ENCODE measurements around the gene PPIB. TPM values are rescaled to one million over a fixed set of nuclear protein-coding genes. Genes with fewer than 3 reads are reported as not detected.

Gene PPIB
- total and polyA plus RNA-seq, 2 experiments from 2014 or later, result 398 to 870 TPM

DNA sequence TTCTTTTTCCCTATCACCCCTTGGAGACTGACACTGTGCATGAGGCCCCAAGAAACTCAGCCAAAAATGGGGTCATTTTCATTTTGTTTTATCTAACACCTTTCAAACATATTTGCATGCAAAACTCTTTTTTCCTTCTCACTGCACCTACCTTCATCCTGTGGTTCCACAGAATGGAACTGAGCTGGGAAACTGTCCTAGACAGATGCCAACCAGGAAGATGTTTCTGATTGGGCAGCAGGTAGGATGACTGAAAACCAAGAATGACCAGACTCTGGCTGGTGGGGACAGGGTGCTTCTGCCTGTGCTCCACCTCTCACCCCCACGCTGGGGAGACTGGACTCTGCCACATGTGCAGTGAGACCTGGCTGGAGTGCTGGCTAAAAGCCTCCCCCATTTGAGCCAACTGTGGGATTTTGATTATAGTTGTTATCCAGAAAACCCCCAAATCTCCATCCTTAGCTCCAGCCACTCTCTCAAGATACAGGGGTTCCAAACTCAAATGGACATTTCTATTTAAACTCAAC is 5.2 kb downstream of the PPIB start (continued):
- TF ChIP-seq, protein P1, sequence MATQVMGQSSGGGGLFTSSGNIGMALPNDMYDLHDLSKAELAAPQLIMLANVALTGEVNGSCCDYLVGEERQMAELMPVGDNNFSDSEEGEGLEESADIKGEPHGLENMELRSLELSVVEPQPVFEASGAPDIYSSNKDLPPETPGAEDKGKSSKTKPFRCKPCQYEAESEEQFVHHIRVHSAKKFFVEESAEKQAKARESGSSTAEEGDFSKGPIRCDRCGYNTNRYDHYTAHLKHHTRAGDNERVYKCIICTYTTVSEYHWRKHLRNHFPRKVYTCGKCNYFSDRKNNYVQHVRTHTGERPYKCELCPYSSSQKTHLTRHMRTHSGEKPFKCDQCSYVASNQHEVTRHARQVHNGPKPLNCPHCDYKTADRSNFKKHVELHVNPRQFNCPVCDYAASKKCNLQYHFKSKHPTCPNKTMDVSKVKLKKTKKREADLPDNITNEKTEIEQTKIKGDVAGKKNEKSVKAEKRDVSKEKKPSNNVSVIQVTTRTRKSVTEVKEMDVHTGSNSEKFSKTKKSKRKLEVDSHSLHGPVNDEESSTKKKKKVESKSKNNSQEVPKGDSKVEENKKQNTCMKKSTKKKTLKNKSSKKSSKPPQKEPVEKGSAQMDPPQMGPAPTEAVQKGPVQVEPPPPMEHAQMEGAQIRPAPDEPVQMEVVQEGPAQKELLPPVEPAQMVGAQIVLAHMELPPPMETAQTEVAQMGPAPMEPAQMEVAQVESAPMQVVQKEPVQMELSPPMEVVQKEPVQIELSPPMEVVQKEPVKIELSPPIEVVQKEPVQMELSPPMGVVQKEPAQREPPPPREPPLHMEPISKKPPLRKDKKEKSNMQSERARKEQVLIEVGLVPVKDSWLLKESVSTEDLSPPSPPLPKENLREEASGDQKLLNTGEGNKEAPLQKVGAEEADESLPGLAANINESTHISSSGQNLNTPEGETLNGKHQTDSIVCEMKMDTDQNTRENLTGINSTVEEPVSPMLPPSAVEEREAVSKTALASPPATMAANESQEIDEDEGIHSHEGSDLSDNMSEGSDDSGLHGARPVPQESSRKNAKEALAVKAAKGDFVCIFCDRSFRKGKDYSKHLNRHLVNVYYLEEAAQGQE (IDR thresholded peaks at IDR 0.05; ENCODE audit: unreplicated experiment), result no peak

GRCh38 chr15:64156652-64157331 is 6.0 kb downstream of the PPIB start:
- Histone ChIP-seq H3K36me3 (ENCODE audit: insufficient read depth) (peaks cover 53% of the 10 kb centered on the region), H3K79me2 (replicated peaks; ENCODE audit: insufficient read depth) (peaks cover 14% of the 10 kb centered on the region), H3K4me1 (ENCODE audit: insufficient read depth) (peaks cover 13% of the 10 kb centered on the region), H3K4me2 (no peak overlapping the region), H3K27me3 (ENCODE audit: insufficient read depth) (peaks cover 16% of the 10 kb centered on the region), H3K4me3 (no peak overlapping the region), H3F3A (replicated peaks; ENCODE audit: low read depth) (peaks cover 31% of the 10 kb centered on the region), H4K20me1 (replicated peaks; ENCODE audit: insufficient read depth) (peaks cover 21% of the 10 kb centered on the region), H3K27ac (ENCODE audit: low read depth) (no peak overlapping the region), H3K9me2 (ENCODE audit: insufficient read depth) (no peaks in the 10 kb centered on the region), H2AFZ (no peak overlapping the region)
- Mint-ChIP-seq H3K36me3 (ENCODE audit: low read depth) (peaks cover 61% of the 10 kb centered on the region), H3K9me3 (no peaks in the 10 kb centered on the region; the same call in 2 of the 3 replicates), H3K4me1 (peaks cover 12% of the 10 kb centered on the region), H3K27ac (no peak overlapping the region), H3K4me3 (no peak overlapping the region), H3K27me3 (ENCODE audit: insufficient read depth, low read depth, poor library complexity) (peaks cover 21% of the 10 kb centered on the region)
- ATAC-seq (no peak), DNase-seq (ENCODE audit: low spot score) (no peak)
- TF ChIP-seq, protein P1 (IDR thresholded peaks at IDR 0.05; ENCODE audit: unreplicated experiment), result no peak
- TF ChIP-seq, protein P2, sequence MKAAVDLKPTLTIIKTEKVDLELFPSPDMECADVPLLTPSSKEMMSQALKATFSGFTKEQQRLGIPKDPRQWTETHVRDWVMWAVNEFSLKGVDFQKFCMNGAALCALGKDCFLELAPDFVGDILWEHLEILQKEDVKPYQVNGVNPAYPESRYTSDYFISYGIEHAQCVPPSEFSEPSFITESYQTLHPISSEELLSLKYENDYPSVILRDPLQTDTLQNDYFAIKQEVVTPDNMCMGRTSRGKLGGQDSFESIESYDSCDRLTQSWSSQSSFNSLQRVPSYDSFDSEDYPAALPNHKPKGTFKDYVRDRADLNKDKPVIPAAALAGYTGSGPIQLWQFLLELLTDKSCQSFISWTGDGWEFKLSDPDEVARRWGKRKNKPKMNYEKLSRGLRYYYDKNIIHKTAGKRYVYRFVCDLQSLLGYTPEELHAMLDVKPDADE (IDR thresholded peaks at IDR 0.05), result no peak
- TF ChIP-seq, protein P3, sequence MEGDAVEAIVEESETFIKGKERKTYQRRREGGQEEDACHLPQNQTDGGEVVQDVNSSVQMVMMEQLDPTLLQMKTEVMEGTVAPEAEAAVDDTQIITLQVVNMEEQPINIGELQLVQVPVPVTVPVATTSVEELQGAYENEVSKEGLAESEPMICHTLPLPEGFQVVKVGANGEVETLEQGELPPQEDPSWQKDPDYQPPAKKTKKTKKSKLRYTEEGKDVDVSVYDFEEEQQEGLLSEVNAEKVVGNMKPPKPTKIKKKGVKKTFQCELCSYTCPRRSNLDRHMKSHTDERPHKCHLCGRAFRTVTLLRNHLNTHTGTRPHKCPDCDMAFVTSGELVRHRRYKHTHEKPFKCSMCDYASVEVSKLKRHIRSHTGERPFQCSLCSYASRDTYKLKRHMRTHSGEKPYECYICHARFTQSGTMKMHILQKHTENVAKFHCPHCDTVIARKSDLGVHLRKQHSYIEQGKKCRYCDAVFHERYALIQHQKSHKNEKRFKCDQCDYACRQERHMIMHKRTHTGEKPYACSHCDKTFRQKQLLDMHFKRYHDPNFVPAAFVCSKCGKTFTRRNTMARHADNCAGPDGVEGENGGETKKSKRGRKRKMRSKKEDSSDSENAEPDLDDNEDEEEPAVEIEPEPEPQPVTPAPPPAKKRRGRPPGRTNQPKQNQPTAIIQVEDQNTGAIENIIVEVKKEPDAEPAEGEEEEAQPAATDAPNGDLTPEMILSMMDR (conservative IDR thresholded peaks at IDR 0.05; ENCODE audit: low read depth in 2 of 2), result no peak
- TF ChIP-seq POLR2AphosphoS5 (IDR thresholded peaks at IDR 0.05; ENCODE audit: low read depth), result no peak
- TF ChIP-seq EZH2phosphoT487 (IDR thresholded peaks at IDR 0.05; ENCODE audit: unreplicated experiment), result no peak
- no peak for TF ChIP-seq CREB1 (CRISPR knock-in tag; IDR thresholded peaks at IDR 0.05; ENCODE audit: low read depth)
- no peak for TF ChIP-seq EZH2 (IDR thresholded peaks at IDR 0.05; ENCODE audit: low read depth, unreplicated experiment)
- TF ChIP-seq ZNF331 (CRISPR knock-in tag; IDR thresholded peaks at IDR 0.05; ENCODE audit: low read depth), result no peak
- TF ChIP-seq JUNB (IDR thresholded peaks at IDR 0.05; ENCODE audit: unreplicated experiment), result no peak
